ENCODE data around the gene LYRM4.

LYRM4 gene

DNA sequence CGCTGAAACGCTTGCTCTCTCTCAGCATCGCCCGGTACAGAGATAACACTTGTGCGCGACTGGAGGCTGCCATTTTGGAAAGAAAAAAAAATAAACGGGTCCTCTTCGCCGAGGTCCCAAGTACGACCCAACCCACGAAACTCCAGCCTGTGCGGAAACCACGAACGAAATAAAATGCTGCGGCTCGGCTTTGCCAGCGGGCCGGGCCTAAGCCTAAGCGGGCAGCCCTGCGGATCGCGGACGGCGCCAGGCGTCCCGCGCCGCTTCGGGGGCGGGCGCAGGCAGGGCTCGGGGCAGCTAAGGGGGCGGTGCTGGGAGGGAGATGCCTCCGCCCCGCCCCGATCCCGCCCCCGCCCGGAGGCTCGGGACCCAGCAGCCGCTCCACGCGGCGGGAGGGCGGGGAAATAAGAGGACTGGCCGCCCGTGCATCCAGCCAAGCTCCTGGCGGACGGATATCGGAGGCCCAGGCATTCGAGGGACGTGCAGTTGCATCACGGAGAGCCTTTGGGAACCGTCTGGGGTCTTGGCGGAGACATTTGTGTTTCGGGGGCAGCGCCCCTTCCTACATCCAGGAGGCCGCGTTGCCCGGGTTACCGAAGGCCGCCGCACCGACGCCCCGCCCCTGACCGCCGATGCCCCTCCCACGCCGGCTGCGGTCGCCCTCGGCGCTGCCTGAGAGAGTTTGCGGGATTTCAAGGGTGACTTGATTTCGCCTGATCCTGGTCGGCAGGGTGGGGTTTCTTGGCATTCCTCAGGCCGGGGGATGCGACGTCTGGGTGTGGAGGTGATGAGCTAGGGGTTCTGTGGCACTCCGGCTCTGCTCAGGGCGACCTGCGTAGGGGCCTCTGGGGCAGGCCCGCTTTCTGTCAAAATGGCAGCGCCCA is at the start of gene LYRM4, which contains the start of gene FARS2:
TSS of gene LYRM4 (minus strand) at position 290 of the 884 bp plus-strand sequence. CDS start at position 73, 217 bp downstream.
TSS of gene FARS2 (plus strand) at position 853 of the 884 bp plus-strand sequence.
- TF ChIP-seq, protein P1, sequence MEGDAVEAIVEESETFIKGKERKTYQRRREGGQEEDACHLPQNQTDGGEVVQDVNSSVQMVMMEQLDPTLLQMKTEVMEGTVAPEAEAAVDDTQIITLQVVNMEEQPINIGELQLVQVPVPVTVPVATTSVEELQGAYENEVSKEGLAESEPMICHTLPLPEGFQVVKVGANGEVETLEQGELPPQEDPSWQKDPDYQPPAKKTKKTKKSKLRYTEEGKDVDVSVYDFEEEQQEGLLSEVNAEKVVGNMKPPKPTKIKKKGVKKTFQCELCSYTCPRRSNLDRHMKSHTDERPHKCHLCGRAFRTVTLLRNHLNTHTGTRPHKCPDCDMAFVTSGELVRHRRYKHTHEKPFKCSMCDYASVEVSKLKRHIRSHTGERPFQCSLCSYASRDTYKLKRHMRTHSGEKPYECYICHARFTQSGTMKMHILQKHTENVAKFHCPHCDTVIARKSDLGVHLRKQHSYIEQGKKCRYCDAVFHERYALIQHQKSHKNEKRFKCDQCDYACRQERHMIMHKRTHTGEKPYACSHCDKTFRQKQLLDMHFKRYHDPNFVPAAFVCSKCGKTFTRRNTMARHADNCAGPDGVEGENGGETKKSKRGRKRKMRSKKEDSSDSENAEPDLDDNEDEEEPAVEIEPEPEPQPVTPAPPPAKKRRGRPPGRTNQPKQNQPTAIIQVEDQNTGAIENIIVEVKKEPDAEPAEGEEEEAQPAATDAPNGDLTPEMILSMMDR (IDR thresholded peaks at IDR 0.05; ENCODE audit: low read depth, low read length) = peak; percentile 42
- H3K4me3 ChIP-seq (ENCODE audit: low read depth, low read length) = peak within 1 kb of the TSS; percentile 87
- in situ Hi-C loops (cut with HindIII; ENCODE audit: low sequenced_read_pairs) = no loop called here
- peak; percentile 93 for DNase-seq (ENCODE audit: low read depth, low spot score)

DNA sequence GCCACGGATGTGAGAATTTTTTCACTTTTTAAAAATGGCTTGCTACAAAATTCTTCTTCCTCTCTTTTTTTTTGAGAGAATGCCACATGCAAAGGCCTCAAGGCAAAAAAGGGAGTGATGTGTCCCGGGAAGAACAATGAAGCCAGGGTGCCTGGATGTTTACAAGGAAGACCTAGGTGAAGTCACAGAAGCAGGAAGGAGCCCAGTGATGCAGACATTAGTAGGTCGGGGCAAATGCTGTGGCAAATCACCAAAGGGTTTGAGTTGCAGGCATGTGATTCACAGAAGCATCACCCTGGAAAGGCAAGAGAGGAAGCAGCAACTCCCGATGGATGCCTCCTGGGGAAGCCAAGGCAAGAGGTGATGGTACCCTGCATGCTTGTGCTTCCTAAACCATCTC is 47.3 kb upstream of the LYRM4 start:
- TF ChIP-seq, protein P1 (IDR thresholded peaks at IDR 0.05; ENCODE audit: low read depth, low read length) = no peak
- in situ Hi-C loops (cut with HindIII; ENCODE audit: low sequenced_read_pairs) = no loop called here
- no peak for DNase-seq (ENCODE audit: low read depth, low spot score)
- no peak overlapping the region for H3K4me3 ChIP-seq (ENCODE audit: low read depth, low read length)

DNA sequence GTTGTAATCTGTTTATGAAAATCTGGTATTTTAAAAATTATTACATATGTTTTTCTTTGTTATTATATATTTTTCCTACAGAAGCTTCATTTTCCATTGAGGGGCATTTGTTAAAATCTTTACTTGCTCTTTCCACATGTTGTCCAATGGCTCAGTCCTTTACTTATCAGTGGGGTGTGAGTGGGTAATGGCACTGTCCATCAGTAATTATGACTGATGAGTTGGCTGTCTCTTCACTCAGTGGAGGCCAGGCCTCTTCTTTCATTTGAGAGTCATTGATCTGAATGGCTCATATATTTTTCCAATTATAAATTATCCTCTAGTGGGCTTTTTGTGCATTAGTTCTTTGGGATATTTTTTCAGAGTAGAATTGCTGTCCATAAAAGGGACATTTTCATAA is 46.3 kb upstream of the LYRM4 start:
- TF ChIP-seq, protein P1 (IDR thresholded peaks at IDR 0.05; ENCODE audit: low read depth, low read length) = no peak
- in situ Hi-C loops (cut with HindIII; ENCODE audit: low sequenced_read_pairs) = no loop called here
- no peak overlapping the region for H3K4me3 ChIP-seq (ENCODE audit: low read depth, low read length)
- DNase-seq (ENCODE audit: low read depth, low spot score) = no peak

DNA sequence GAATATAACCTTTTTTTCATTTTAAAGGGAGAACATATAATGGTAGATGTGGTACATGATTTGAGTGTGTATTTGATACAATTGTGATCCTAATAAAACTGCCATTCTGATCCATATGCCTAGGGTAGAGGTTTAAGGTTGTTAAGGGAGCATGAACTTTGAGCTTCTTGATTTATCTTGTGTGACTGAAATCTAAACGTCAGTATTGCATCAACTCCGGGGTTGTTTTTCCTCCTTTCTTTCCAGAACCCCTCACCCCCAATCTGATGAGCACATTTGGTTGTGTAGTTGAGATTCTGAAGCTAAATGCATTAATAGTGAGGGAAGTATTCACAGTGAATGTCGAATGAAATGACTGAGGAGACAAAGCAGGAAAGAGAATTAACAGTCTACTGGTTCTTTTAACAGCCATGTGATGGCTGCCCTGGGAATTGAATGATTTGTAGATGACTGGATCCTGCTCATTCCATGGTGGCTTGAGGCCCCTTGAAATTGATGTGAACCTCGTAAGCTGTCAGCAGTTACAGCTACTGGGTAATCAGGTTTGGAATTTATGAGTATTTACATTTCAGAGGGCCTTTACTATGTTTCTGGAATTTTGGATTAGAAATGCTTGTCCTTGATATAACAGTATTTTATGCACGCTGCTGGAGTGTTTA is 45.3 kb upstream of the LYRM4 start:
- H3K4me3 ChIP-seq (ENCODE audit: low read depth, low read length) = no peak overlapping the region
- TF ChIP-seq, protein P1 (IDR thresholded peaks at IDR 0.05; ENCODE audit: low read depth, low read length) = no peak
- in situ Hi-C loops (cut with HindIII; ENCODE audit: low sequenced_read_pairs) = no loop called here
- no peak for DNase-seq (ENCODE audit: low read depth, low spot score)

DNA sequence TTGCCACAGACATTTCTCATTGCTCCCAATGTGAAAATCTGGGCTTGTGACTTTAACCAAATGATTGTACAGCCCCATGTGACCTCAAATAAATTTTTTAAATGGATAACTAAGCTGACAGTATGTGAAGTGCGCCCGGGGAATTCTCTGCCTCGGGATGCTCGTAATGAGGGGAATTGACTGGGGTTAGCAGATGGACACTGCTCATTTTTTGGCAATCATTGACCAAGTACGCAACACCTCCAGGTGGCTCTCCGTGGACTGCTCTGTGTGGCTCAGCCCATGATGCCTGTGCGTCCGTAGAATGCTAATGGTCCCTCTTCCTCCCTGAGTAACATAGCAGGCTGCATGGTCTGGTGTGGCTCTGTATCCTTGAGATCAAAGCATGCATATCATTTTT is 42.9 kb upstream of the LYRM4 start:
- no peak for DNase-seq (ENCODE audit: low read depth, low spot score)
- no peak overlapping the region for H3K4me3 ChIP-seq (ENCODE audit: low read depth, low read length)
- TF ChIP-seq, protein P1 (IDR thresholded peaks at IDR 0.05; ENCODE audit: low read depth, low read length) = no peak
- in situ Hi-C loops (cut with HindIII; ENCODE audit: low sequenced_read_pairs) = no loop called here

DNA sequence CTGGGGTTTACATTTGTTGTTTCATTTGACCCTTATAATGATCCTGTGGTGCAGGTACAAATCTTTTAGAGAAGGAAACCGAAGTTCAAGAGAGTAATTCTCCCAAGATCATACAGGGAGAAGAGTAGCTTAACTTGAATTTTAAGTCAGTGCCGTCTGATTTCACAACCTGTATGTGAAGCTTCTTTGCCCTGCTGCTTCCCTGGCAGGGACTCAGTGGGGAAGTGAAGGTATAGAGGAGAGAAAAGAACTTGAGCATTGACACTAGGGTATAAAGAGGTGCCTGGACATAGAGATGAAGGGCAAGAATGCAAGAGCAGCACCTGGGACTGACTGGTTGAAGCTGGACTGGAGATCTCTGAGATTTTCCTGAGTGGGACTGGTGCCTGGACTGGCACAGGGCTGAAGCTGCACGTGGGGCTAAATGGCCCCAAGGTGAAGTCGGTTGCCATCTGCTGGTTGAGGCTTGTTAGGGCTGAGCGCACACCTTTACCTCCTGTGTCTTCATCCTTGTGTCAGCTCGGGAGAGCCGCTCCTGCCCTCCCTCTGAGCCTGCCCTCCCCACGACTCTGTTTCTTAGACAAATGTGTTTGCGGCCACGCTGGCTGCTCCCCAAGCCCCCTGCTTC is 42.4 kb upstream of the LYRM4 start:
- DNase-seq (ENCODE audit: low read depth, low spot score) = peak; percentile 30

More for the DNA sequence above, 42.4 kb upstream of the LYRM4 start:
- TF ChIP-seq, protein P1 (IDR thresholded peaks at IDR 0.05; ENCODE audit: low read depth, low read length) = peak; percentile 60
- no peak overlapping the region for H3K4me3 ChIP-seq (ENCODE audit: low read depth, low read length)
- in situ Hi-C loops (cut with HindIII; ENCODE audit: low sequenced_read_pairs) = no loop called here

Data from astrocyte of the spinal cord (primary cell).